ENCODE measurements around the gene NAGPA. TPM values are rescaled to one million over a fixed set of nuclear protein-coding genes. Genes with fewer than 3 reads are reported as not detected.

NAGPA gene
- polyA plus RNA-seq, 1 donor (not counting 4 experiments of a cell fraction or from before 2014, with no cell fraction given), result 5.0 TPM

GRCh38 chr16:4981473-4981872 is 52.3 kb downstream of the NAGPA start:
- no peaks in the 10 kb centered on the region for H3K79me2 ChIP-seq (ENCODE audit: control insufficient read depth, insufficient read depth, low read length)
- dilution Hi-C loops (cut with MboI; ENCODE audit: extremely low pct_ligation_motif_present, low sequenced_read_pairs), result no loop called here
- H3K4me2 ChIP-seq (ENCODE audit: control insufficient read depth, extremely low read depth, insufficient read depth, low read depth, low read length), result no peak overlapping the region
- TF ChIP-seq CTCF (optimal IDR thresholded peaks at IDR 0.05 in 1 of 3, IDR thresholded peaks at IDR 0.05 in 1 of 3, conservative IDR thresholded peaks at IDR 0.05 in 1 of 3; ENCODE audit: extremely low read depth in 1 of 3, insufficient read depth in 2 of 3, low read length in 3 of 3) (no peak), EZH2 (IDR thresholded peaks at IDR 0.05; ENCODE audit: low read length) (no peak)
- H3K9ac ChIP-seq (ENCODE audit: control insufficient read depth, extremely low read depth, insufficient read depth, low read length), result no peak overlapping the region
- H3K27ac ChIP-seq (ENCODE audit: control insufficient read depth, insufficient read depth, low read length), result no peak overlapping the region
- H3K9me1 ChIP-seq (ENCODE audit: control insufficient read depth, extremely low read depth, insufficient read depth, low read length), result no peaks in the 10 kb centered on the region
- no peak for DNase-seq (ENCODE audit: low read depth, low spot score)
- H4K20me1 ChIP-seq (ENCODE audit: control insufficient read depth, extremely low read depth, insufficient read depth, low read length), result no peaks in the 10 kb centered on the region
- H3K27me3 ChIP-seq (ENCODE audit: control insufficient read depth, extremely low read depth, insufficient read depth, low read length), result no peaks in the 10 kb centered on the region
- no peak for FAIRE-seq
- no peaks in the 10 kb centered on the region for H3K36me3 ChIP-seq (ENCODE audit: control insufficient read depth in 2 of 2, extremely low read depth in 1 of 2, insufficient read depth in 2 of 2, low read length in 2 of 2)
- H3K4me3 ChIP-seq (ENCODE audit: control insufficient read depth in 2 of 3, extremely low read depth in 1 of 3, insufficient read depth in 2 of 3, low read depth in 1 of 3, low read length in 3 of 3), result no peak overlapping the region
- H2AFZ ChIP-seq (ENCODE audit: control insufficient read depth, low read length), result no peak overlapping the region
- H3K9me3 ChIP-seq (ENCODE audit: control insufficient read depth, low read depth, low read length), result no peaks in the 10 kb centered on the region
- no peaks in the 10 kb centered on the region for H3K4me1 ChIP-seq (ENCODE audit: control insufficient read depth, extremely low read depth, insufficient read depth, low read length)

GRCh38 chr16:4980691-4981090 is 53.0 kb downstream of the NAGPA start:
- no peaks in the 10 kb centered on the region for H3K9me3 ChIP-seq (ENCODE audit: control insufficient read depth, low read depth, low read length)
- H4K20me1 ChIP-seq (ENCODE audit: control insufficient read depth, extremely low read depth, insufficient read depth, low read length), result no peaks in the 10 kb centered on the region
- no peaks in the 10 kb centered on the region for H3K27me3 ChIP-seq (ENCODE audit: control insufficient read depth, extremely low read depth, insufficient read depth, low read length)
- no peaks in the 10 kb centered on the region for H3K4me1 ChIP-seq (ENCODE audit: control insufficient read depth, extremely low read depth, insufficient read depth, low read length)
- dilution Hi-C loops (cut with MboI; ENCODE audit: extremely low pct_ligation_motif_present, low sequenced_read_pairs), result no loop called here
- no peak overlapping the region for H3K9ac ChIP-seq (ENCODE audit: control insufficient read depth, extremely low read depth, insufficient read depth, low read length)
- H3K36me3 ChIP-seq (ENCODE audit: control insufficient read depth in 2 of 2, extremely low read depth in 1 of 2, insufficient read depth in 2 of 2, low read length in 2 of 2), result no peaks in the 10 kb centered on the region
- H3K9me1 ChIP-seq (ENCODE audit: control insufficient read depth, extremely low read depth, insufficient read depth, low read length), result no peaks in the 10 kb centered on the region
- TF ChIP-seq EZH2 (IDR thresholded peaks at IDR 0.05; ENCODE audit: low read length) (no peak), CTCF (optimal IDR thresholded peaks at IDR 0.05 in 1 of 3, IDR thresholded peaks at IDR 0.05 in 1 of 3, conservative IDR thresholded peaks at IDR 0.05 in 1 of 3; ENCODE audit: extremely low read depth in 1 of 3, insufficient read depth in 2 of 3, low read length in 3 of 3) (no peak)
- H3K79me2 ChIP-seq (ENCODE audit: control insufficient read depth, insufficient read depth, low read length), result no peaks in the 10 kb centered on the region
- FAIRE-seq (no peak), DNase-seq (ENCODE audit: low read depth, low spot score) (no peak)
- no peak overlapping the region for H3K27ac ChIP-seq (ENCODE audit: control insufficient read depth, insufficient read depth, low read length)
- H3K4me3 ChIP-seq (ENCODE audit: control insufficient read depth in 2 of 3, extremely low read depth in 1 of 3, insufficient read depth in 2 of 3, low read depth in 1 of 3, low read length in 3 of 3), result no peak overlapping the region
- H3K4me2 ChIP-seq (ENCODE audit: control insufficient read depth, extremely low read depth, insufficient read depth, low read depth, low read length), result no peak overlapping the region
- H2AFZ ChIP-seq (ENCODE audit: control insufficient read depth, low read length), result no peak overlapping the region

All from keratinocyte (primary cell).